GM21423 (cell line): ENCODE data around the gene NGEF.
A peak's percentile ranks its signal among the peaks of the same experiment; 100 is the strongest.
"Not testable (repeated sequence)": the region's sequence is repeated elsewhere in the genome, so short reads cannot be mapped to it uniquely, and the experiment has no call there.

Experiments
- ATAC-seq: cut with Tn5 transposase; IDR thresholded peaks from one replicate; pipeline ENCODE4 v1.9.1; 2021; ENCODE audit warnings: mild to moderate bottlenecking, moderate library complexity; ENCODE audit not compliant: unreplicated experiment

NGEF gene

GRCh38 chr2:233013027-233013461 is at the start of gene NGEF:
Gene NGEF (minus strand): TSS chr2:233013256. CDS start chr2:232974890, 38,366 bp downstream.
- no peak for ATAC-seq

GRCh38 chr2:233062451-233062850 is 49.4 kb upstream of the NGEF start:
- no peak for ATAC-seq

GRCh38 chr2:233061591-233062450 is 48.8 kb upstream of the NGEF start:
- peak; percentile 29 for ATAC-seq

GRCh38 chr2:233060980-233061590 is 48.0 kb upstream of the NGEF start:
- ATAC-seq, result no peak

- no peak for ATAC-seq
Measured at GRCh38 chr2:233060501-233060979, 47.5 kb upstream of the NGEF start.

- peak; percentile 46 for ATAC-seq
Measured at GRCh38 chr2:233059797-233060500, 46.9 kb upstream of the NGEF start, which contains the start of gene INPP5D. Gene INPP5D (plus strand): TSS chr2:233060342. CDS start chr2:233060479, 137 bp downstream.

- no peak for ATAC-seq
Measured at GRCh38 chr2:233059547-233059796, 46.4 kb upstream of the NGEF start.

- no peak for ATAC-seq
Measured at GRCh38 chr2:233058717-233059546, 45.9 kb upstream of the NGEF start.

- ATAC-seq, result no peak
Measured at GRCh38 chr2:233056961-233057605, 44.0 kb upstream of the NGEF start.

- no peak for ATAC-seq
Measured at GRCh38 chr2:233055362-233055761, 42.3 kb upstream of the NGEF start.

GRCh38 chr2:233053928-233054784 is 41.1 kb upstream of the NGEF start:
- peak; percentile 62 for ATAC-seq

GRCh38 chr2:233052517-233052916 is 39.5 kb upstream of the NGEF start:
- not testable (repeated sequence) for ATAC-seq

GRCh38 chr2:233051241-233052149 is 38.4 kb upstream of the NGEF start:
- ATAC-seq, result no peak

- ATAC-seq, result no peak
Measured at GRCh38 chr2:233049194-233049761, 36.2 kb upstream of the NGEF start.

GRCh38 chr2:233048569-233049193 is 35.6 kb upstream of the NGEF start:
- no peak for ATAC-seq

GRCh38 chr2:233047667-233048066 is 34.6 kb upstream of the NGEF start:
- ATAC-seq, result no peak

- no peak for ATAC-seq
Measured at GRCh38 chr2:233047206-233047605, 34.1 kb upstream of the NGEF start.
